ENCODE results near the gene TAB2.
"Not testable (repeated sequence)": the region's sequence is repeated elsewhere in the genome, so short reads cannot be mapped to it uniquely, and the experiment has no call there.

Gene TAB2

DNA sequence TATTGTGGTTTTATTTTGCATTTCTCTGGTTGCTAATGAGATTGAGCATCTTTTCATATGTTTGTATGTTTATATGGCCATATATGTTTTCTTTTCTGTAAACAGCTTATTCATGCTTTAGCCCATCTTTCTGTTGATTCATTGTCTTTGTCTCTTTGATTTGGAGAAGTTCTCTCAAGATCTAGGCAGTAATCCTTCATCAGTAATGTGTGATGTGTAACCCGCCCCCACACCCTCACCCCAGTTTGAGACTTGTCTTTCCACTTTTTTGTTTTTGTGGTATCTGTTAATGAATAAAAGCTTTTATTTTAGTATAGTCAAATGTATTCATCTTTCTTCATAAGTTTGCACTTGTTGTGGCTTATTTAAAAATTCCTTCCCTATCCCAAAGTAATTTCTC, 141.3 kb downstream of the TAB2 start:
- in situ Hi-C loops (cut with HindIII; ENCODE audit: low sequenced_read_pairs), result no loop called here
- TF ChIP-seq, protein P1, sequence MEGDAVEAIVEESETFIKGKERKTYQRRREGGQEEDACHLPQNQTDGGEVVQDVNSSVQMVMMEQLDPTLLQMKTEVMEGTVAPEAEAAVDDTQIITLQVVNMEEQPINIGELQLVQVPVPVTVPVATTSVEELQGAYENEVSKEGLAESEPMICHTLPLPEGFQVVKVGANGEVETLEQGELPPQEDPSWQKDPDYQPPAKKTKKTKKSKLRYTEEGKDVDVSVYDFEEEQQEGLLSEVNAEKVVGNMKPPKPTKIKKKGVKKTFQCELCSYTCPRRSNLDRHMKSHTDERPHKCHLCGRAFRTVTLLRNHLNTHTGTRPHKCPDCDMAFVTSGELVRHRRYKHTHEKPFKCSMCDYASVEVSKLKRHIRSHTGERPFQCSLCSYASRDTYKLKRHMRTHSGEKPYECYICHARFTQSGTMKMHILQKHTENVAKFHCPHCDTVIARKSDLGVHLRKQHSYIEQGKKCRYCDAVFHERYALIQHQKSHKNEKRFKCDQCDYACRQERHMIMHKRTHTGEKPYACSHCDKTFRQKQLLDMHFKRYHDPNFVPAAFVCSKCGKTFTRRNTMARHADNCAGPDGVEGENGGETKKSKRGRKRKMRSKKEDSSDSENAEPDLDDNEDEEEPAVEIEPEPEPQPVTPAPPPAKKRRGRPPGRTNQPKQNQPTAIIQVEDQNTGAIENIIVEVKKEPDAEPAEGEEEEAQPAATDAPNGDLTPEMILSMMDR (IDR thresholded peaks at IDR 0.05; ENCODE audit: low read depth, low read length), result no peak
- H3K4me3 ChIP-seq (ENCODE audit: low read depth, low read length), result no peak overlapping the region
- no peak for DNase-seq (ENCODE audit: low read depth, low spot score)

DNA sequence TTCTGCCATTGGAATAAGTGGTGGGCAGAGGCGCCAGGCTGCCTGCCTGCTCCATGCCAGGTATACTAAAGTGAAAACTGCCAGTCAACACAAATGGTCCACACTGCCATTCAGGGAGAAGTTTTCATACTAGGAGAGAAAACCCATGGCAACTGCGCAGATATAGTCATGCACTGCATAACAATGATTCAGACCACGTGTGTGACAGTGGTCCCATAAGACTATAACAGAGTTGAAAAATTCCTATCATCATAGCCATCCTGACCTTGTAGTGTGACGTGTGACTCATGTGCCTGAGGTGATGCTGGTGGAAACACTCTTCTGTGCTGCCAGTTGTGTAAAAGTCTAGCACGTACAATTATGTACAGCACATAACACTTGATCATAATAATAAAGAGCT, 142.2 kb downstream of the TAB2 start:
- in situ Hi-C loops (cut with HindIII; ENCODE audit: low sequenced_read_pairs), result no loop called here
- TF ChIP-seq, protein P1 (IDR thresholded peaks at IDR 0.05; ENCODE audit: low read depth, low read length), result no peak
- H3K4me3 ChIP-seq (ENCODE audit: low read depth, low read length), result no peak overlapping the region
- DNase-seq (ENCODE audit: low read depth, low spot score), result no peak

DNA sequence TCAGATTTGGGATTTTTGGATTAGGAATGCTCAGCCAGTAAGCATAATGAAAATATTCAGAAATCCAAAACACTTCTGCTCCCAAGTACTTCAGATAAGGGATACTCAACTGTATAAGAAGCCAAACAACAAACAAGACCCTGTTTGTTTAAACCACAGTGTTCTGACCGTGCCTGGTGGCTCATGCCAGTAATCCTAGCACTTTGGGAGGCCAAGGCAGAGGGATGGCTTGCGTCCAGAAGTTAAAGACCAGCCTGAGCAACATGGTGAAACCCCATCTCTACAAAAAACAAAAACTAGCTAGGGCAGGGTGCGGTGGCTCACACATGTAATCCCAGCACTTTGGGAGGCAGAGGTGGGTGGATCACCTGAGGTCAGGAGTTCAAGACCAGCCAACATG, 142.7 kb downstream of the TAB2 start:
- in situ Hi-C loops (cut with HindIII; ENCODE audit: low sequenced_read_pairs); H3K4me3 ChIP-seq (ENCODE audit: low read depth, low read length); DNase-seq (ENCODE audit: low read depth, low spot score): not testable (repeated sequence)

Measured in astrocyte of the spinal cord (primary cell).